SK-N-SH treated with all-trans-retinoic acid at 6 μM for 48 hours (cell line): ENCODE measurements around the gene EVI2B.

ENCODE experiments used
- ARNTL ChIP-seq: fragments of 450-650 bp; formaldehyde crosslinking; IDR thresholded peaks from 2 replicates; pipeline ENCODE4 v1.5.0; 2020; ENCODE audit warnings: low read depth, mild to moderate bottlenecking, moderate library complexity, borderline replicate concordance
- CSRNP3 ChIP-seq: fragments of 250-450 bp; sonication (Bioruptor Pico); IDR thresholded peaks from 2 replicates; pipeline ENCODE4 v1.5.1; 2021; ENCODE audit warnings: mild to moderate bottlenecking, moderate library complexity
- PATZ1 ChIP-seq: fragments of 250-450 bp; sonication (Bioruptor Pico); IDR thresholded peaks from 2 replicates; pipeline ENCODE4 v1.8.0; 2020; ENCODE audit warnings: mild to moderate bottlenecking, moderate library complexity, borderline replicate concordance
- PPARA ChIP-seq: fragments of 250-450 bp; sonication (Bioruptor Pico); IDR thresholded peaks from 2 replicates; pipeline ENCODE4 v1.5.0; 2020; ENCODE audit warnings: mild to moderate bottlenecking, borderline replicate concordance
- SNAI2 ChIP-seq: fragments of 250-450 bp; sonication (Bioruptor Pico); IDR thresholded peaks from 2 replicates; pipeline ENCODE4 v1.5.0; 2020; ENCODE audit warnings: mild to moderate bottlenecking, moderate library complexity
- TSHZ2 ChIP-seq: fragments of 250-450 bp; sonication (Bioruptor Pico); IDR thresholded peaks from 2 replicates; pipeline ENCODE4 v1.5.0; 2020; ENCODE audit warnings: mild to moderate bottlenecking, moderate library complexity
- ZFP3 ChIP-seq: fragments of 250-450 bp; sonication (Bioruptor Pico); IDR thresholded peaks from 2 replicates; pipeline ENCODE4 v1.5.0; 2020; ENCODE audit warnings: mild to moderate bottlenecking, moderate library complexity

GRCh38 chr17:31320241-31320640 lies 6.4 kb upstream of the EVI2B start:
- TF ChIP-seq PPARA (CRISPR knock-in tag): no peak
- TF ChIP-seq SNAI2 (CRISPR knock-in tag): no peak
- no peak for TF ChIP-seq ZFP3 (CRISPR knock-in tag)
- no peak for TF ChIP-seq PATZ1 (CRISPR knock-in tag)
- no peak for TF ChIP-seq TSHZ2 (CRISPR knock-in tag)
- no peak for TF ChIP-seq ARNTL
- TF ChIP-seq CSRNP3: no peak
